H9 (cell line): Measurements from ENCODE around the gene NDUFS6. TPM values are rescaled to one million over a fixed set of nuclear protein-coding genes. Genes with fewer than 3 reads are reported as not detected.
A peak's percentile ranks its signal among the peaks of the same experiment; 100 is the strongest.

Experiments used
- DNase-seq: peaks from one replicate; pipeline ENCODE4 v3.0.0-alpha.2; 2017
- H2AFZ ChIP-seq: one replicate; pipeline ENCODE4 v1.6.1; 2013; ENCODE audit warnings: mild to moderate bottlenecking, low read length, control low read depth, moderate library complexity
- H2AK5ac ChIP-seq: 2 replicates; pipeline ENCODE4 v1.6.1; 2013; ENCODE audit warnings: low read length, control low read depth, mixed read lengths; ENCODE audit not compliant: insufficient read length
- H2BK120ac ChIP-seq: one replicate; pipeline ENCODE4 v1.6.1; 2013; ENCODE audit warnings: low read depth, mild to moderate bottlenecking, low read length, control low read depth, inconsistent platforms; ENCODE audit not compliant: poor library complexity, severe bottlenecking
- H2BK12ac ChIP-seq: 2 replicates; pipeline ENCODE4 v1.6.1; 2013; ENCODE audit warnings: low read length, control low read depth, mixed read lengths, low read depth; ENCODE audit not compliant: insufficient read length
- H2BK15ac ChIP-seq: 2 replicates; pipeline ENCODE4 v1.6.1; 2013; ENCODE audit warnings: low read depth, low read length, control low read depth
- H2BK20ac ChIP-seq: one replicate; pipeline ENCODE4 v1.6.1; 2013; ENCODE audit warnings: low read depth, mild to moderate bottlenecking, low read length, control low read depth, inconsistent platforms; ENCODE audit not compliant: poor library complexity, severe bottlenecking
- H2BK5ac ChIP-seq: 2 replicates; pipeline ENCODE4 v1.6.1; 2013; ENCODE audit warnings: low read length, control low read depth, mixed read lengths; ENCODE audit not compliant: insufficient read length
- H3K14ac ChIP-seq: 2 replicates; pipeline ENCODE4 v1.6.1; 2013; ENCODE audit warnings: low read length, control low read depth; ENCODE audit not compliant: insufficient read depth
- H3K18ac ChIP-seq: 2 replicates; pipeline ENCODE4 v1.6.1; 2013; ENCODE audit warnings: low read depth, mild to moderate bottlenecking, mixed read lengths, low read length, control low read depth; ENCODE audit not compliant: insufficient read length
- H3K23ac ChIP-seq: 2 replicates; pipeline ENCODE4 v1.6.1; 2013; ENCODE audit warnings: low read length, control low read depth, mixed read lengths, low read depth; ENCODE audit not compliant: insufficient read length
- H3K23me2 ChIP-seq: 2 replicates; pipeline ENCODE4 v1.6.1; 2013; ENCODE audit warnings: low read depth, mild to moderate bottlenecking, mixed read lengths, low read length, control low read depth; ENCODE audit not compliant: insufficient read length, poor library complexity, severe bottlenecking
- H3K27ac ChIP-seq: 2 replicates; pipeline ENCODE4 v1.5.1; 2013; ENCODE audit warnings: low read length, control low read depth, mixed read lengths, low read depth; ENCODE audit not compliant: insufficient read length
- H3K27me3 ChIP-seq: 2 replicates; pipeline ENCODE4 v1.6.1; 2013; ENCODE audit warnings: low read length, control low read depth, inconsistent platforms; ENCODE audit not compliant: insufficient read depth
- H3K4ac ChIP-seq: 2 replicates; pipeline ENCODE4 v1.6.1; 2013; ENCODE audit warnings: low read depth, mild to moderate bottlenecking, control low read depth, inconsistent platforms, low read length, moderate library complexity
- H3K4me1 ChIP-seq: 2 replicates; pipeline ENCODE4 v1.6.1; 2013; ENCODE audit warnings: low read length, control low read depth, inconsistent platforms; ENCODE audit not compliant: insufficient read depth
- H3K4me2 ChIP-seq: 2 replicates; pipeline ENCODE4 v1.6.1; 2013; ENCODE audit warnings: low read length, control low read depth, mixed read lengths; ENCODE audit not compliant: insufficient read length, insufficient read depth
- H3K56ac ChIP-seq: 2 replicates; pipeline ENCODE4 v1.6.1; 2013; ENCODE audit warnings: low read depth, mild to moderate bottlenecking, mixed read lengths, low read length, control low read depth; ENCODE audit not compliant: insufficient read length
- H3K79me1 ChIP-seq: 2 replicates; pipeline ENCODE4 v1.6.1; 2013; ENCODE audit warnings: low read depth, mild to moderate bottlenecking, moderate library complexity, low read length, control low read depth, inconsistent platforms; ENCODE audit not compliant: insufficient read depth, poor library complexity, severe bottlenecking
- H3K79me2 ChIP-seq: 2 replicates; pipeline ENCODE4 v1.6.1; 2013; ENCODE audit warnings: low read length, control low read depth, inconsistent platforms; ENCODE audit not compliant: insufficient read depth
- H3K9ac ChIP-seq: 2 replicates; pipeline ENCODE4 v1.6.1; 2013; ENCODE audit warnings: low read length, control low read depth, mixed read lengths; ENCODE audit not compliant: insufficient read length; ENCODE audit errors: extremely low read depth
- H3K9me3 ChIP-seq: one replicate; pipeline ENCODE4 v1.6.1; 2013; ENCODE audit warnings: low read depth, low read length, inconsistent platforms; ENCODE audit not compliant: control insufficient read depth
- H3T11ph ChIP-seq: one replicate; pipeline ENCODE4 v1.6.1; 2013; ENCODE audit warnings: mild to moderate bottlenecking, low read length, control low read depth, inconsistent platforms
- H4K20me1 ChIP-seq: one replicate; pipeline ENCODE4 v1.6.1; 2013; ENCODE audit not compliant: control insufficient read depth, insufficient read length, insufficient read depth
- H4K5ac ChIP-seq: 2 replicates; pipeline ENCODE4 v1.6.1; 2013; ENCODE audit warnings: low read depth, mild to moderate bottlenecking, mixed read lengths, low read length, control low read depth; ENCODE audit not compliant: insufficient read length
- H4K8ac ChIP-seq: replicated peaks from 2 replicates; pipeline ENCODE4 v1.6.1; 2013; ENCODE audit warnings: low read length, control low read depth, mixed read lengths, low read depth; ENCODE audit not compliant: insufficient read length
- H4K91ac ChIP-seq: 2 replicates; pipeline ENCODE4 v1.6.1; 2013; ENCODE audit warnings: low read depth, mild to moderate bottlenecking, moderate library complexity, mixed read lengths, low read length, control low read depth; ENCODE audit not compliant: insufficient read length
- H3K27ac Mint-ChIP-seq, 3 experiments: 2 replicates in 2 of 3; 3 replicates in 1 of 3; pipeline ENCODE4 v1.8.0; 2020 to 2021; ENCODE audit warnings: mixed read lengths in 3 of 3, mild to moderate bottlenecking in 1 of 3, moderate library complexity in 1 of 3
- H3K27me3 Mint-ChIP-seq: 2 replicates; pipeline ENCODE4 v1.8.0; 2021; ENCODE audit warnings: low read depth, mild to moderate bottlenecking, moderate library complexity, mixed read lengths
- H3K36me3 Mint-ChIP-seq, 3 experiments: 2 replicates in 2 of 3; 3 replicates in 1 of 3; pipeline ENCODE4 v1.8.0; 2020 to 2021; ENCODE audit warnings: low read depth in 3 of 3, mixed read lengths in 3 of 3; ENCODE audit not compliant: insufficient read depth in 1 of 3
- H3K4me1 Mint-ChIP-seq, 2 experiments: 2 replicates each; pipeline ENCODE4 v1.8.0; 2020; ENCODE audit warnings: mixed read lengths in 2 of 2
- H3K4me3 Mint-ChIP-seq, 2 experiments: 2 replicates in 1 of 2; 3 replicates in 1 of 2; pipeline ENCODE4 v1.8.0; 2020 to 2021; ENCODE audit warnings: mild to moderate bottlenecking in 2 of 2, mixed read lengths in 2 of 2, moderate library complexity in 1 of 2
- H3K9me3 Mint-ChIP-seq, 2 experiments: 2 replicates in 1 of 2; 3 replicates in 1 of 2; pipeline ENCODE4 v1.8.0; 2020; ENCODE audit warnings: mild to moderate bottlenecking in 2 of 2, mixed read lengths in 2 of 2, moderate library complexity in 1 of 2
- WGBS: extraction: QIAGEN DNeasy Blood & Tissue Kit; methylation state at CpG from one replicate; pipeline ENCODE4 v1.1.7; 2013; ENCODE audit warnings: missing lambda C conversion rate, low lambda C conversion rate, mixed read lengths; ENCODE audit not compliant: insufficient read length; ENCODE audit errors: extremely low coverage; 5-methylcytosine and 5-hydroxymethylcytosine counted together
- total RNA-seq: library from RNA; stranded (reverse); gene quantifications from 2 replicates; pipeline ENCODE4 v1.2.1, GENCODE V29; 2021
- TF ChIP-seq, protein P1 (sequence below): fragments of 200-600 bp; sonication (generic); conservative IDR thresholded peaks from 3 replicates; pipeline ENCODE4 v1.8.0; 2021; ENCODE audit warnings: antibody characterized with exemption, mild to moderate bottlenecking

NDUFS6 gene
- total RNA-seq, 1 experiment from 2014 or later: 62.5 TPM

DNA sequence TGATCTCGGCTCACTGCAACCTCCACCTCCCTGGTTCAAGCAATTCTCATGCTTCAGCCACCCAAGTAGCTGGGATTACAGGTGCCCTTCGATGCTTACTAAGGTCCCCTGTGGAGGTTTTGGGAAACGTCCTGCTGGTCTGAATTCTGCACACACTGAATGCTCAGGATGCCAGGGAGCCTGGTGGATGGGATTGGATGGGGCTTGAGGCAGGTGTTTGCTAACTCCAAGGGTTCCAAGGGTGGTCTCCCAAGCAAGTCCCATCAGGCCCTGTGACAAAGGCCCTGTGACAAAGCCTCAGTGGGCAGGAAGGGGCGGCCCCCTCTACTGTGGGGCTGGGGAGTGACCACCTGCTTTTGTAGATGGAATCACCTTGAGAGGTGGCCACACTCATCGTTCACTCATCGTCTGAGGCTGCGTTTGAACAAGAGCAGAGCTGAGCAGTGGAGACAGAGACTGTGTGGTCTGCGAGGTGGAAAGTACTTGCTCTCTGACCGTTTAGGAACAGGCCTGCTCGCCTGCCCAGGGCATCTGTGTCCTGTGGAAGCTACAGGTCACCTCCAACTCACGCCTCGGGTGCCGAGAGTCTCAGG, 41.7 kb upstream of the NDUFS6 start:
- Mint-ChIP-seq H3K9me3 (peaks cover 11 to 13% of the 10 kb centered on the region in 2 experiments), H3K27me3 (peaks cover 17% of the 10 kb centered on the region), H3K4me3 (no peak overlapping the region), H3K4me1 (peaks cover 14 to 22% of the 10 kb centered on the region in 2 experiments), H3K27ac (no peak overlapping the region), H3K36me3 (peaks cover 7 to 11% (median 10%) of the 10 kb centered on the region in 3 experiments)
- H2BK15ac ChIP-seq: no peak overlapping the region
- H3K79me1 ChIP-seq: no peaks in the 10 kb centered on the region
- no peak overlapping the region for H3K4me2 ChIP-seq
- H3K14ac ChIP-seq: no peak overlapping the region
- TF ChIP-seq, protein P1, sequence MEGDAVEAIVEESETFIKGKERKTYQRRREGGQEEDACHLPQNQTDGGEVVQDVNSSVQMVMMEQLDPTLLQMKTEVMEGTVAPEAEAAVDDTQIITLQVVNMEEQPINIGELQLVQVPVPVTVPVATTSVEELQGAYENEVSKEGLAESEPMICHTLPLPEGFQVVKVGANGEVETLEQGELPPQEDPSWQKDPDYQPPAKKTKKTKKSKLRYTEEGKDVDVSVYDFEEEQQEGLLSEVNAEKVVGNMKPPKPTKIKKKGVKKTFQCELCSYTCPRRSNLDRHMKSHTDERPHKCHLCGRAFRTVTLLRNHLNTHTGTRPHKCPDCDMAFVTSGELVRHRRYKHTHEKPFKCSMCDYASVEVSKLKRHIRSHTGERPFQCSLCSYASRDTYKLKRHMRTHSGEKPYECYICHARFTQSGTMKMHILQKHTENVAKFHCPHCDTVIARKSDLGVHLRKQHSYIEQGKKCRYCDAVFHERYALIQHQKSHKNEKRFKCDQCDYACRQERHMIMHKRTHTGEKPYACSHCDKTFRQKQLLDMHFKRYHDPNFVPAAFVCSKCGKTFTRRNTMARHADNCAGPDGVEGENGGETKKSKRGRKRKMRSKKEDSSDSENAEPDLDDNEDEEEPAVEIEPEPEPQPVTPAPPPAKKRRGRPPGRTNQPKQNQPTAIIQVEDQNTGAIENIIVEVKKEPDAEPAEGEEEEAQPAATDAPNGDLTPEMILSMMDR: no peak
- no peak overlapping the region for H2BK120ac ChIP-seq
- H3K56ac ChIP-seq: no peak overlapping the region
- H3K4ac ChIP-seq: no peak overlapping the region
- no peak overlapping the region for H4K91ac ChIP-seq
- no peaks in the 10 kb centered on the region for H4K20me1 ChIP-seq
- peak; percentile 17 for DNase-seq
- H2AK5ac ChIP-seq: no peak overlapping the region
- H3K23me2 ChIP-seq: no peaks in the 10 kb centered on the region
- H2BK12ac ChIP-seq: no peak overlapping the region
- no peak overlapping the region for H4K5ac ChIP-seq
- no peak overlapping the region for H4K8ac ChIP-seq
- H3T11ph ChIP-seq: no peak overlapping the region
- H2BK5ac ChIP-seq: no peak overlapping the region
- no peaks in the 10 kb centered on the region for H3K4me1 ChIP-seq
- no peak overlapping the region for H2BK20ac ChIP-seq
- no peaks in the 10 kb centered on the region for H3K9me3 ChIP-seq
- H3K27ac ChIP-seq: no peak overlapping the region
- H3K9ac ChIP-seq: no peak overlapping the region
- H3K23ac ChIP-seq: no peak overlapping the region
- WGBS: no CpG with 5 or more reads among the region's 13 CpGs
- H3K27me3 ChIP-seq: no peaks in the 10 kb centered on the region
- no peak overlapping the region for H2AFZ ChIP-seq
- H3K18ac ChIP-seq: no peak overlapping the region
- H3K79me2 ChIP-seq: no peaks in the 10 kb centered on the region
